ENCODE measurements around the gene PTAFR. TPM values are rescaled to one million over a fixed set of nuclear protein-coding genes. Genes with fewer than 3 reads are reported as not detected.

The PTAFR gene
- total RNA-seq, 6 experiments from 2014 or later, result 0.90 to 5.2 (median 1.9) TPM

DNA sequence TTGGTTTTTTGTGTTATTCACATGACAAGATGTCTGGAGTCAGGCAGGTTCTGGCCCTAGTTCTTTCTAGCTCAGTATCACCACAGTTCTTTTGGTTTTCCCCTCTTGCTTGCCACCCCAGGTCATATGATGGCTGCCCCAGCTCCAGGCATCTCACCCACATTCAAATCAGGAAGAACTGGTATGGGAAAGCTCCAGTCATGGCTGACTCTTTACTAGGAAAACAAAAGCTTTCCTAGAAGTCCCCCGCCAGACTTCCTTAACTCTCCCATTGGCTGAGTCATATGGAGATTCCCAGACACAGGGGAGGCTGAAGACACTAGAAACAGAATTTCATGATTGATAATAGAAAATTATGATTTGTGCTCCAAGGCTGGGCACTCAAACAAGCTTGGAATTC is 65.9 kb downstream of the PTAFR start:
- Histone ChIP-seq H3K36me3 (no peaks in the 10 kb centered on the region), H3K4me1 (no peaks in the 10 kb centered on the region), H3K27me3 (no peaks in the 10 kb centered on the region), H3K9me3 (no peaks in the 10 kb centered on the region), H3K4me3 (no peak overlapping the region), H3K27ac (no peak overlapping the region)
- DNase-seq (no peak), ATAC-seq (no peak)
- intact Hi-C loops (cut with DNase I), result no loop called here
- TF ChIP-seq POLR2A (IDR thresholded peaks at IDR 0.05), result no peak
- TF ChIP-seq, protein P1, sequence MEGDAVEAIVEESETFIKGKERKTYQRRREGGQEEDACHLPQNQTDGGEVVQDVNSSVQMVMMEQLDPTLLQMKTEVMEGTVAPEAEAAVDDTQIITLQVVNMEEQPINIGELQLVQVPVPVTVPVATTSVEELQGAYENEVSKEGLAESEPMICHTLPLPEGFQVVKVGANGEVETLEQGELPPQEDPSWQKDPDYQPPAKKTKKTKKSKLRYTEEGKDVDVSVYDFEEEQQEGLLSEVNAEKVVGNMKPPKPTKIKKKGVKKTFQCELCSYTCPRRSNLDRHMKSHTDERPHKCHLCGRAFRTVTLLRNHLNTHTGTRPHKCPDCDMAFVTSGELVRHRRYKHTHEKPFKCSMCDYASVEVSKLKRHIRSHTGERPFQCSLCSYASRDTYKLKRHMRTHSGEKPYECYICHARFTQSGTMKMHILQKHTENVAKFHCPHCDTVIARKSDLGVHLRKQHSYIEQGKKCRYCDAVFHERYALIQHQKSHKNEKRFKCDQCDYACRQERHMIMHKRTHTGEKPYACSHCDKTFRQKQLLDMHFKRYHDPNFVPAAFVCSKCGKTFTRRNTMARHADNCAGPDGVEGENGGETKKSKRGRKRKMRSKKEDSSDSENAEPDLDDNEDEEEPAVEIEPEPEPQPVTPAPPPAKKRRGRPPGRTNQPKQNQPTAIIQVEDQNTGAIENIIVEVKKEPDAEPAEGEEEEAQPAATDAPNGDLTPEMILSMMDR (IDR thresholded peaks at IDR 0.05), result no peak
- WGBS (ENCODE audit: insufficient coverage, low coverage, low lambda C conversion rate, missing lambda C conversion rate), result 82% methylated on average over 1 of the region's 1 CpG

DNA sequence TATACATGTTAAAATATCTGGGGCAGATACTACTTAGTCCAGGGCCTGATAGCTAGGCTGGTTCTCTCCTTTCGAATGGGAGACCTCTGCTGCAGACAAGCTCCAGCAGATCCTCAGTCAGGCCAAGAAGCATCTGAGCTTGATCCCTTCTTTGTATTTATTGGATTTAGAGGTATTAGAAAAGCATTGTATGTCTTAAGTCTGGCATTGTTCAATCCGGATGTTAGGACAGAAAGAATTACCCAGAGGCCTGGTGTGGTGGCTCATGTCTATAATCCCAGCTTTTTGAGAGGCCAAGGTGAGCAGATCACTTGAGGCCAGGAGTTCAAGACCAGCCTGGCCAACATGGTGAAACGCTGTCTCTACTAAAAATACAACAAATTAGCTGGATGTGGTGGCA is 66.9 kb downstream of the PTAFR start:
- DNase-seq, result no peak
- Histone ChIP-seq H3K27ac (no peak overlapping the region), H3K27me3 (no peaks in the 10 kb centered on the region), H3K4me1 (no peaks in the 10 kb centered on the region), H3K9me3 (no peaks in the 10 kb centered on the region), H3K4me3 (no peak overlapping the region), H3K36me3 (no peaks in the 10 kb centered on the region)
- TF ChIP-seq, protein P1 (IDR thresholded peaks at IDR 0.05), result no peak
- TF ChIP-seq POLR2A (IDR thresholded peaks at IDR 0.05), result no peak
- WGBS (ENCODE audit: insufficient coverage, low coverage, low lambda C conversion rate, missing lambda C conversion rate), result 82% methylated on average over 3 of the region's 3 CpGs
- ATAC-seq, result no peak
- intact Hi-C loops (cut with DNase I), result no loop called here

DNA sequence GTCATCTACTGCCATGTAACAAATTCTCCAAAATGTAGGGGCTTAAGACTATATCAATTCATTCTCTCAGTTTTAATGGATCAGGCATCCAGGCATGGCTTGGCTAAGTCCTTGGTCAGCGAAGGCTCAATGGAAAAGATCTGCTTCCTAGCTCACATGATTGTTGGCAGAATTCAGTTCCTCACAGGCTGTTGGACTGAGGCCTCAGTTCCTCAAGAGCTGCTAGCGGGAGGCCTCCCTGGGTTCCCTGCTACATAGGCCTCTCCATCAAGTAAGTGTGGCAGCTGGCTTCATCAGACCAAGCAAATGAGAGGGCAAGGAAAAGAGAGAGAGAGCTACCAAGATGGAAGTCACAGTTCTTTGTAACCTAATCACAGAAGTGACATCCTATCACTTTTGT is 68.5 kb downstream of the PTAFR start:
- ATAC-seq, result peak in 2 of 4 donors; percentile 26 to 27
- Histone ChIP-seq H3K9me3 (no peaks in the 10 kb centered on the region), H3K27me3 (no peaks in the 10 kb centered on the region), H3K4me1 (no peaks in the 10 kb centered on the region), H3K36me3 (no peaks in the 10 kb centered on the region), H3K27ac (no peak overlapping the region), H3K4me3 (no peak overlapping the region)
- 78% methylated on average over 2 of the region's 2 CpGs for WGBS (ENCODE audit: insufficient coverage, low coverage, low lambda C conversion rate, missing lambda C conversion rate)
- intact Hi-C loops (cut with DNase I), result no loop called here
- peak in 1 of 3 donors; percentile 35 for DNase-seq
- TF ChIP-seq, protein P1 (IDR thresholded peaks at IDR 0.05), result no peak
- no peak for TF ChIP-seq POLR2A (IDR thresholded peaks at IDR 0.05)

DNA sequence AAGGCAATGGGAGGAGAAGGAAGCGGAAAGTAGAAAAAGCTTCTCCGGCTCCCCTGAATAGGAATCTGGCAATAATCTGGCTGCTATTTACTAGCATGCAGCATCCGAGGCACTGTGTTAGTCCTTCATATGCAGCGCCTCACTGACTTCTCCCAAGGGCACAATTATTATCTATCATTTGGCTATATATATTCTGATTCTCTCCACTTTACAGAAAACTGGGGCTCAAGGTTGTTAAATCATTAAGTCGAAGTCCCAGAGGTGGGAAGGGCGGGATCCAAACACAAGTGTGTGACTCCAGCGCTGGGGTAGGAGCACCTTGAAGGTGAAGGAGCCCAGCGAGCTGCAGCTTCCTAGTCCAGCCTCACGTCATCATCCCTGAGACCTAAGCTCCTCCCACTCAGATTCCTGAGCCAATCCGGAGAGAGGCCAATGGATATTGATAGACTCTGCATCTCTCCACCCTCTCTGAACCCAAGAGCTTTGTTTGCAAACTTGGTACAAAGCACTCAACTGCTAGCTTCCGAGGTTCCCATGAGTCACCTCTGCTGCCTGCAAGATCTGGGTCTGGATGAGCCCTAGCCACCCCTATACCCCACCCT is 71.5 kb downstream of the PTAFR start:
- TF ChIP-seq POLR2A (IDR thresholded peaks at IDR 0.05), result no peak
- TF ChIP-seq, protein P1 (IDR thresholded peaks at IDR 0.05), result no peak
- intact Hi-C loops (cut with DNase I), result no loop called here
- Histone ChIP-seq H3K27ac (no peak overlapping the region), H3K4me3 (no peak overlapping the region), H3K36me3 (no peaks in the 10 kb centered on the region), H3K9me3 (no peaks in the 10 kb centered on the region), H3K4me1 (no peaks in the 10 kb centered on the region), H3K27me3 (no peaks in the 10 kb centered on the region)
- peak; percentile 54 to 66 (median 58) for ATAC-seq
- no peak for DNase-seq
- 40% methylated on average over 10 of the region's 11 CpGs for whole genome bisulfite sequencing (ENCODE audit: insufficient coverage, low coverage, low lambda C conversion rate, missing lambda C conversion rate)

DNA sequence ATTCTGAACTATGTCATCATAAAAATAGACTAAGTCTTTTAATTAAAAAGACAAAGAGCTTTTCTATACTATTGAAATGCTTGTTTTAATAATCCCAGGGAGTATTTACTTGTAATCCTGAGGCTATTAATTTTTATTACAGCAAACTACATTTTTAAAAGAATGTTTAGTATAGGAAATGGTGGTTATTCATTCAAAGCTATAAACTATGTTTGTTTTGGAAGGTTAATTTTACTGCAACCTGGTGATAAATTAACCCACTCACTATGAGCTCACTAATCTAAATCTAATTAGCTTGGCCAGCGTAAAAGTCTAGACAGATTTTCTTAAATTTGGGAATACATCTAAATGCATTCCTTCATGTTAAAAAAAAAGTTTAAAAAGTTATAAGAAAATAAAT is 74.3 kb downstream of the PTAFR start:
- intact Hi-C loops (cut with DNase I), result no loop called here
- no peak for ATAC-seq

More for the DNA sequence above, 74.3 kb downstream of the PTAFR start:
- Histone ChIP-seq H3K27ac (no peak overlapping the region), H3K27me3 (no peaks in the 10 kb centered on the region), H3K4me3 (no peak overlapping the region), H3K36me3 (no peaks in the 10 kb centered on the region), H3K9me3 (no peaks in the 10 kb centered on the region), H3K4me1 (no peaks in the 10 kb centered on the region)
- WGBS (ENCODE audit: insufficient coverage, low coverage, low lambda C conversion rate, missing lambda C conversion rate), result 100% methylated on average over 1 of the region's 1 CpG
- DNase-seq, result no peak
- TF ChIP-seq POLR2A (IDR thresholded peaks at IDR 0.05), result no peak
- TF ChIP-seq, protein P1 (IDR thresholded peaks at IDR 0.05), result no peak

Data from right lobe of liver (tissue), 6 donors.